ENCODE measurements around the gene TMA7B.

The TMA7B gene

DNA sequence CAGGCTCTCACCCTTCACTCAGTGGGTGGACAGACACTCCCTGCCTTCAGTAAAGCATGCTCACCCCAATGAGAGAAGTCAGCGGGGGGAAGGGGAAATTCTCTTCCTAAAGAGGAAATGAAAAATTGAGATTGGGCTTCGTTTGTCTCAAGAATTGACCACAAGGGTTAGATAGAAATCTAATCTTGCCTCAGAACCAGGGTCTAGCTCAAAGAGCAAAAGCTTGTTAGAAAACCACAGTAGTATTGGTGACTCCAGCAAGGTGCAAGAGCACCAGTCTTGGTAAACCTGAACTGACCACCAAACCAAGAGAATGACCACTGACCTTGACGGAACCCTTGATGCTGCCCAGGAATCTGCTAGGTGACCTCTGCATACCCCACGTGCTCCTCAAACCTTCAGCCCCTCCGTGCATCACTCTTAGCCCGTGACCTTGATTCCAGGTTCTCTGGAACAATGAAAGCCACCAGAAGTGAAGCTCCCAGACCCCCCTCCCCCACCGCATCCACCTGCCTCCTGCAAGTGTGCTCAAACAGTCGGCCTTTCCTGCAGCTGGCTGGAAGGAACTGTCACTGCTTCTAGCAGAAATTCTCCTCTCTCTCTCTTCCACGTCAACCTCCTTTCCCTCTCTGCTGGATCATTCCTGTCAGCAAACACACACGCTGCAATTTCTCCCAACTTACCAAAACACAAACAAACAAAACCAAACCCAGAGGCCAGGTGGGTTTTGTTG, 3.1 kb upstream of the TMA7B start:
- TF ChIP-seq, protein P1, sequence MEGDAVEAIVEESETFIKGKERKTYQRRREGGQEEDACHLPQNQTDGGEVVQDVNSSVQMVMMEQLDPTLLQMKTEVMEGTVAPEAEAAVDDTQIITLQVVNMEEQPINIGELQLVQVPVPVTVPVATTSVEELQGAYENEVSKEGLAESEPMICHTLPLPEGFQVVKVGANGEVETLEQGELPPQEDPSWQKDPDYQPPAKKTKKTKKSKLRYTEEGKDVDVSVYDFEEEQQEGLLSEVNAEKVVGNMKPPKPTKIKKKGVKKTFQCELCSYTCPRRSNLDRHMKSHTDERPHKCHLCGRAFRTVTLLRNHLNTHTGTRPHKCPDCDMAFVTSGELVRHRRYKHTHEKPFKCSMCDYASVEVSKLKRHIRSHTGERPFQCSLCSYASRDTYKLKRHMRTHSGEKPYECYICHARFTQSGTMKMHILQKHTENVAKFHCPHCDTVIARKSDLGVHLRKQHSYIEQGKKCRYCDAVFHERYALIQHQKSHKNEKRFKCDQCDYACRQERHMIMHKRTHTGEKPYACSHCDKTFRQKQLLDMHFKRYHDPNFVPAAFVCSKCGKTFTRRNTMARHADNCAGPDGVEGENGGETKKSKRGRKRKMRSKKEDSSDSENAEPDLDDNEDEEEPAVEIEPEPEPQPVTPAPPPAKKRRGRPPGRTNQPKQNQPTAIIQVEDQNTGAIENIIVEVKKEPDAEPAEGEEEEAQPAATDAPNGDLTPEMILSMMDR (IDR thresholded peaks at IDR 0.05; ENCODE audit: insufficient read depth, low read length, missing control alignments), result no peak
- CTCF ChIA-PET, result interaction anchor here (0.8 kb wide), 1 partner anchor 17 kb away, joined by 3 read pairs; no protein-coding TSS in a partner anchor
- no peak overlapping the region for H3K4me3 ChIP-seq (ENCODE audit: low read depth, low read length)
- POLR2A ChIA-PET, result no interaction called here
- no peak for DNase-seq (ENCODE audit: low read depth, low spot score)

DNA sequence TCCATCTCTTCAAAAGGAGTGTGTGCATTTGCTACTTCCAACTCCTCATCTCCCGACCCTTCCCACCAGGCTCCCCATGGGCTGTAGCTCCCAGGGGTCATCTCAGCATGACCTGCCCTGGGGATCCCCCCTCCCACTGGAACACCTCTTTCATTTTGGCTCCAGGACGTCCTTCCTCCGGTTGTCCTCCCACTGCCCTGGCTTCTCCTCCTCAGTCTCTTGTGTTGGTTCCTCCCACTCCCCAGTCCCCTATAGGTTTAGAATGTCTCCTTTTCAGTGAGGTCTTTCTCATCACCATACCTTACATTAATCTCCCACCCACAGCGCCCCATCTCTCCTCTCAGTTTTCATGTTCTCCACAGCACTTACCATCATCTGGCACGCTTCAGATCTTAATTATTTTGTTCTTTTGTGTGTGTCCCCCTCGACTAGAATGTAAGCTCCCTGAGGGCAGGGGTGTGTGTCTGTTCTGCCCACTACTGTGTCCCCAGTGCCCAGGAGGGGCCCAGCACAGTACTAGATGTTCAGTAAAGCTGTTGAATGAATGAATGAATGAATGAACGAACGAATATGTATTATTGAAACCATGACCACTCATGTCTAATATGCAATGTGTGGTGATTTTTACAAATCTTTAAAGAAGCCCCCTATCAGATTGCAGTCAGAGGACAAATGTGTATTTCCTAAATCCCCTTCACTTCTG, 2.0 kb upstream of the TMA7B start:
- TF ChIP-seq, protein P1 (IDR thresholded peaks at IDR 0.05; ENCODE audit: insufficient read depth, low read length, missing control alignments), result no peak
- ChIA-PET CTCF (no interaction called here), POLR2A (no interaction called here)
- no peak for DNase-seq (ENCODE audit: low read depth, low spot score)
- H3K4me3 ChIP-seq (ENCODE audit: low read depth, low read length), result no peak overlapping the region

DNA sequence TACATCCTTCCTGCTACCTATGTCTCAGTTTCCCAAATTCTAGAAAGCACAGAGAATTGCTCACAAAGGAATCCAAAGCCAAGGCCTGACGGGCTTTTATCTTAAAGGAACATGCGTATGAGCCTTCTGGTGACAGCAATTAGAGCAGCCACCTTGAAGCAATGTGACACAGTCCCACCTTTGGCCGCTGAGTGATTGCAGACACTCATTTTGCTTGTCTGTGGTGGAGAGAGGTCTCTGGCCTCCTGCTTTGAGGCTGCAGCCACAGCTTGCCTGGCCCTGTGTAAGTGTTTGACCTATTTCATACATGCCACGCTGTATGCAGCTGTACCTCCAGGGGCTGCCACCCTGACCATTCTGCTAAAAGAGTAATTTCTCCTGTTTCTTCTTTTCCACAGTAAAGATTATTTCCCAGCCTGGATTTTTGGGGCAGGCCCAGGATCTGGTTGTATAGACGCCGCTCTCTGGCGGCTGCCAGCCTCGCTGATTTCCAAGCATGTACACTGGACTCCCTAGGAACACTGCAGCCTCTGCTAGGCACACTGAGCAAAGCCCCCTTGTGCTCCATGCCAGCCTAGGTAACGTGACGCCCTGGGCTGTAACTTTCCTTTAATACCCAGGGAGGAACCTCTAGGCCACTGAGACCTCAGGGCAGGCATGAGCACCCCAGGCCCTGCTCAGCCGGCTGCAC, 1.1 kb upstream of the TMA7B start:
- DNase-seq (ENCODE audit: low read depth, low spot score), result no peak
- ChIA-PET CTCF (no interaction called here), POLR2A (no interaction called here)
- H3K4me3 ChIP-seq (ENCODE audit: low read depth, low read length), result no peak overlapping the region
- TF ChIP-seq, protein P1 (IDR thresholded peaks at IDR 0.05; ENCODE audit: insufficient read depth, low read length, missing control alignments), result no peak

DNA sequence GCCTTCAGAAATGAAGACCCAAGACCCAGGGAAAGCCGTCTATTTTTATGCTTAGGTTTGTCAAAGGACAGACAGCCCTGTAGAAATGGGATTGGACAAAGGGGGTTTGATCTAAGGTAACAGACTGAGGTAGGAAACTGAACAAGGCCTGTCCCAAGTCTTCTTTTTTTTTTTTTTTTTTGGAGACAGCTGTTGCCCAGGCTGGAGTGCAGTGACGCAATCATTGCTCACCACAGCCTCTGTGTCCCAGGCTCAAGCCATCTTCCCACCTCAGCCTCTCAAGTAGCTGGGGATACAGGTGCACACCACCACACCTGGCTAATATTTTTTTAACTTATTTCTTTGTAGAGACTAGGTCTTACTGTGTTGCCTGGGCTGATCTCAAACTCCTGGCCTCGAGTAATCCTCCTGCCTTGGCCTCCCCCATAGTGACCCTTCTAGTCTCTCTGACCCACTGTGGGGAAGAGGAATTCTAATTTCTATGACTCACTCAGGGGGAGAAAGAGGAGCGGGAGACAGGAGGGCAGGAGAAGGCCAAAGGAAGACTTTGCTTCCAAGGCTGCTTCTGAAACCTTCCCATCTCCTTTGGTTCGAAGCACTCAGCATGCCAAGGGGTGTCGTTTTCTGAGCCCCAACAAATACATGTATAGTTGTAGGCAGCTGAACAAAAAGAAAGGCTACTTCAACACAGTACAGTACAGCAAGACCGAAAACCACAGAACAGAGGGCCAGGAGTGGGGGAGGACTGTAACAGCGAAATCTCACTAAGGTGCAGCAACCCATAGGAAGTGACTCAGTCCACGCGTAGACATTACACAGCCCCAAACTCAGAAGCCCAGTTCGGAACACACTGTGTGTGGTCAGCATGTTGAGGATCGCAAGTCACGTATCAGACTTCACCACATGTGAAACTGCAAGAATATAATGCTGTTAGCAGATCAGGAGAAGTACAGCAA, 872 bp downstream of the TMA7B start:
- DNase-seq (ENCODE audit: low read depth, low spot score), result peak; percentile 84
- CTCF ChIA-PET, result interaction anchor here (1.5 to 1.7 kb wide), 2 partner anchors 10 to 63 kb away, joined by 3 to 4 read pairs; no protein-coding TSS in a partner anchor
- H3K4me3 ChIP-seq (ENCODE audit: low read depth, low read length), result no peak overlapping the region; the same call in 1 of the 2 replicates
- POLR2A ChIA-PET, result no interaction called here
- TF ChIP-seq, protein P1 (IDR thresholded peaks at IDR 0.05; ENCODE audit: insufficient read depth, low read length, missing control alignments), result no peak

DNA sequence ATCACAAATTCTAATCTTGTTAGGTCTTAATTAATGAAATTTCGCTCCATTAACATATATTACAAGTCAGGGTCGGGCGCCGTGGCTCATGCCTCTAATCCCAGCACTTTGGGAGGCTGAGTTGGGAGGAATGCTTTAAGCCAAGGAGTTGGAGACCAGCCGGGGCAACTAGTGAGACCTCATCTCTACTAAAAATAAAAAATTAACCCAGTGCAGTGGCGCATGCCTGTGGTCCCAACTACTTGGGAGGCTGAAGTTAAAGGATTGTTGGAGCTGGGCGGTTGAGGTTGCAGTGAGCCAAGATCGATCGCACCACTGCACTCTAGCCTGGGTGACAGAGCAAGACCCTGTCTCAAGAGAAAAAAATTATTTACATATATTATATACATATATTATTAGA, 1.9 kb downstream of the TMA7B start:
- TF ChIP-seq, protein P1 (IDR thresholded peaks at IDR 0.05; ENCODE audit: insufficient read depth, low read length, missing control alignments), result no peak
- H3K4me3 ChIP-seq (ENCODE audit: low read depth, low read length), result no peak overlapping the region
- ChIA-PET POLR2A (no interaction called here), CTCF (interaction anchor here (0.9 to 1.1 kb wide), 2 partner anchors 63 to 433 kb away, joined by 3 read pairs; no protein-coding TSS in a partner anchor)
- DNase-seq (ENCODE audit: low read depth, low spot score), result no peak

Measured in AG04449 (cell line).